Measurements from ENCODE around the gene BCL2L14.
"Not testable (repeated sequence)": the region's sequence is repeated elsewhere in the genome, so short reads cannot be mapped to it uniquely, and the experiment has no call there.

The BCL2L14 gene

GRCh38 chr12:12133259-12133658 is 62.5 kb downstream of the BCL2L14 start:
- Histone ChIP-seq H3K36me3 (ENCODE audit: insufficient read depth, insufficient read length, low read length) (peaks cover 61% of the 10 kb centered on the region), H3K9ac (ENCODE audit: insufficient read length, low read depth) (no peak overlapping the region), H3K4me1 (ENCODE audit: insufficient read depth, insufficient read length) (no peaks in the 10 kb centered on the region), H3K27me3 (ENCODE audit: insufficient read depth, insufficient read length) (no peaks in the 10 kb centered on the region), H3K9me3 (ENCODE audit: insufficient read depth, low read length) (no peaks in the 10 kb centered on the region), H3K4me3 (ENCODE audit: insufficient read length, low read depth) (no peak overlapping the region)
- no peak for TF ChIP-seq ZNF274 (IDR thresholded peaks at IDR 0.05; ENCODE audit: low read depth, low read length)
- no peak for TF ChIP-seq SUZ12 (IDR thresholded peaks at IDR 0.05; ENCODE audit: extremely low read depth, insufficient read depth, insufficient read length)
- no peak for TF ChIP-seq YY1 (IDR thresholded peaks at IDR 0.05; ENCODE audit: insufficient read depth, insufficient read length)
- no peak for DNase-seq (ENCODE audit: low read depth, low spot score)

DNA sequence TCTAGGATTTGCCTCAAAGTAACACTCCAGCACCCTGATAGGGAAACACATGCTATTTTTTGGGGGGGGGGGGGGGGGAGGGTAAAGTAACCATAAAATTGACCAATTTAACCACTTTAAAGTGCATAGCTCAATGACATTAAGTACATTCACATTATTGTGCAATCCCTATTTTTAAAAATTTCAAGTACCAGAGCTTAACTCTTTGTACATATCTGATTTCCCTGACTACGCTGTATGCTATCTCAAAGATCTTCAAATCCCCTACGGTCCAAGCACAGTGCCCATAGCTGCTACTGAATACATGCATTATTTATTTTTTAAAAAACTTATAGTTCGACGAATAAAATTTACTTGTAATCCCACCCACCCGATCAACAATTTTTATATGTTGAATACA is 63.0 kb downstream of the BCL2L14 start:
- no peak for TF ChIP-seq SUZ12 (IDR thresholded peaks at IDR 0.05; ENCODE audit: extremely low read depth, insufficient read depth, insufficient read length)
- TF ChIP-seq ZNF274 (IDR thresholded peaks at IDR 0.05; ENCODE audit: low read depth, low read length), result no peak
- no peak for TF ChIP-seq YY1 (IDR thresholded peaks at IDR 0.05; ENCODE audit: insufficient read depth, insufficient read length)
- H3K9ac ChIP-seq (ENCODE audit: insufficient read length, low read depth), result no peak overlapping the region
- no peaks in the 10 kb centered on the region for H3K4me1 ChIP-seq (ENCODE audit: insufficient read depth, insufficient read length)
- H3K9me3 ChIP-seq (ENCODE audit: insufficient read depth, low read length), result no peaks in the 10 kb centered on the region
- H3K27me3 ChIP-seq (ENCODE audit: insufficient read depth, insufficient read length), result no peaks in the 10 kb centered on the region
- no peak overlapping the region for H3K4me3 ChIP-seq (ENCODE audit: insufficient read length, low read depth)
- H3K36me3 ChIP-seq (ENCODE audit: insufficient read depth, insufficient read length, low read length), result peaks cover 60% of the 10 kb centered on the region
- DNase-seq (ENCODE audit: low read depth, low spot score), result no peak

GRCh38 chr12:12138203-12139154 is 67.7 kb downstream of the BCL2L14 start:
- Histone ChIP-seq H3K4me3 (ENCODE audit: insufficient read length, low read depth) (no peak overlapping the region), H3K9me3 (ENCODE audit: insufficient read depth, low read length) (no peaks in the 10 kb centered on the region), H3K9ac (ENCODE audit: insufficient read length, low read depth) (no peak overlapping the region), H3K27me3 (ENCODE audit: insufficient read depth, insufficient read length) (no peaks in the 10 kb centered on the region), H3K4me1 (ENCODE audit: insufficient read depth, insufficient read length) (no peaks in the 10 kb centered on the region), H3K36me3 (ENCODE audit: insufficient read depth, insufficient read length, low read length) (peaks cover 49% of the 10 kb centered on the region)
- no peak for TF ChIP-seq YY1 (IDR thresholded peaks at IDR 0.05; ENCODE audit: insufficient read depth, insufficient read length)
- TF ChIP-seq ZNF274 (IDR thresholded peaks at IDR 0.05; ENCODE audit: low read depth, low read length), result no peak
- no peak for TF ChIP-seq SUZ12 (IDR thresholded peaks at IDR 0.05; ENCODE audit: extremely low read depth, insufficient read depth, insufficient read length)
- DNase-seq (ENCODE audit: low read depth, low spot score), result no peak

DNA sequence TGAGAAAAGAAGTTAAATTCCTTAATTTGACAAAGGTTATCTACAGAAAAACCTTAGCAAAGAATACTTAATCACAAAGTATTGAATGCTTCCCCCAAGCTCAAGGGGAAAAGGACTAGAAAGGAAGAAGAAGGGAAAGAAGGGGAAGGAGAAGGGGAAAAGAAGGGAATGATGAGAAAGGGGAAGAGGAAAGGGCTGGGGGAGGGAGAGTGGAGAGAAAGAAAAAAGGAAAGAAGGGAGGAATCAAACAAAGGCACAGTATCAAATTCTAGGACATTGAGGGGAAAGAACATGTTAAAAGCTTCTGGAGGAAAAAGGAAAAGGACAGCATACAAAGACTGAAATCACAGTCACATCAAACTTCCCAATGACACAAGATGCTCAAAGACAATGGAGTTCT is 70.3 kb downstream of the BCL2L14 start:
- Histone ChIP-seq H3K4me3 (ENCODE audit: insufficient read length, low read depth) (no peak overlapping the region), H3K27me3 (ENCODE audit: insufficient read depth, insufficient read length) (no peaks in the 10 kb centered on the region), H3K36me3 (ENCODE audit: insufficient read depth, insufficient read length, low read length) (peaks cover 46% of the 10 kb centered on the region), H3K9ac (ENCODE audit: insufficient read length, low read depth) (no peak overlapping the region), H3K9me3 (ENCODE audit: insufficient read depth, low read length) (no peaks in the 10 kb centered on the region), H3K4me1 (ENCODE audit: insufficient read depth, insufficient read length) (no peaks in the 10 kb centered on the region)
- no peak for TF ChIP-seq SUZ12 (IDR thresholded peaks at IDR 0.05; ENCODE audit: extremely low read depth, insufficient read depth, insufficient read length)
- TF ChIP-seq YY1 (IDR thresholded peaks at IDR 0.05; ENCODE audit: insufficient read depth, insufficient read length), result no peak
- no peak for TF ChIP-seq ZNF274 (IDR thresholded peaks at IDR 0.05; ENCODE audit: low read depth, low read length)
- DNase-seq (ENCODE audit: low read depth, low spot score), result no peak

DNA sequence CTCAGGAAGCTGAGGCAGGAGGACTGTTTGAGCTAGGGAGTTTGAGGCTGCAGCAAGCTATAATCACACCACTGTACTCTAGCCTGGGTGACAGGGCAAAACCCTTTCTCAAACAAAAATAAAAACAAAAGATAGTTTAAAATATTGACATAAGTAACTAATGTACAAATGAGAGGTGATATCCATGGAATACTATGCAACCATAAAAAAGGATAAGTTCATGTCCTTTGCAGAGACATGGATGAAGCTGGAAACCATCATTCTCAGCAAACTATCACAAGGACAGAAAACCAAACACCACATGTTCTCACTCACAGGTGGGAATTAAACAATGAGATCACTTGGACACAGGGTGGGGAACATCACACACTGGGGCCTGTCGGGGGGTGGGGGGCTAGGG is 73.8 kb downstream of the BCL2L14 start:
- H3K27me3 ChIP-seq (ENCODE audit: insufficient read depth, insufficient read length); H3K9ac ChIP-seq (ENCODE audit: insufficient read length, low read depth): not testable (repeated sequence)
- peaks cover 60% of the 10 kb centered on the region for H3K36me3 ChIP-seq (ENCODE audit: insufficient read depth, insufficient read length, low read length)

DNA sequence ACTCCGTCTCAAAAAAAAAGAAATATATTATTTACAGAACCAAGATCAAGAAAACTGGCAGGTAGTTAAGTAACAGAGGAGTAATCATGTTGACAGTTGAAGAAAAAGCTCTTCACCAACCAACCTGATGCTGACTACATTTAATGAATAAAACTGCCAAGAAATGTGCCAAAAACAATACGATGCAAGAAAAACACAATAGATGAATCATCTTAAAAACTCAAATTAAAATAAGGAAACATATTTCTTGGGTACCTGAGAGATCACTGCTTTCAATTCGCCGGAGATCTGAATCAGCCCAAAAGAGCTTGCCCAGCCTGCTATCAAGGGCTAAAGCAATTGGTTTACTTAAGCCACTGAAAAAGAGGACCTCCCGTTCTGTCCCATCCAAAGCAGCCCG is 76.4 kb downstream of the BCL2L14 start:
- no peak overlapping the region for H3K4me3 ChIP-seq (ENCODE audit: insufficient read length, low read depth)
- DNase-seq (ENCODE audit: low read depth, low spot score), result no peak
- H3K27me3 ChIP-seq (ENCODE audit: insufficient read depth, insufficient read length), result no peaks in the 10 kb centered on the region
- H3K9me3 ChIP-seq (ENCODE audit: insufficient read depth, low read length), result no peaks in the 10 kb centered on the region
- H3K4me1 ChIP-seq (ENCODE audit: insufficient read depth, insufficient read length), result no peaks in the 10 kb centered on the region
- H3K36me3 ChIP-seq (ENCODE audit: insufficient read depth, insufficient read length, low read length), result peaks cover 73% of the 10 kb centered on the region
- H3K9ac ChIP-seq (ENCODE audit: insufficient read length, low read depth), result no peak overlapping the region
- TF ChIP-seq YY1 (IDR thresholded peaks at IDR 0.05; ENCODE audit: insufficient read depth, insufficient read length) (no peak), ZNF274 (IDR thresholded peaks at IDR 0.05; ENCODE audit: low read depth, low read length) (no peak), SUZ12 (IDR thresholded peaks at IDR 0.05; ENCODE audit: extremely low read depth, insufficient read depth, insufficient read length) (no peak)

More for the DNA sequence above, 73.8 kb downstream of the BCL2L14 start:
- DNase-seq (ENCODE audit: low read depth, low spot score); H3K4me1 ChIP-seq (ENCODE audit: insufficient read depth, insufficient read length); H3K4me3 ChIP-seq (ENCODE audit: insufficient read length, low read depth); H3K9me3 ChIP-seq (ENCODE audit: insufficient read depth, low read length): not testable (repeated sequence)
